Smooth muscle cell (in vitro differentiated cells): ENCODE data around the gene FAM72B. TPM values are rescaled to one million over a fixed set of nuclear protein-coding genes. Genes with fewer than 3 reads are reported as not detected.
"Not testable (repeated sequence)": the region's sequence is repeated elsewhere in the genome, so short reads cannot be mapped to it uniquely, and the experiment has no call there.

Experiments used
- DNase-seq: peaks from one replicate; lab custom pipeline; 2025; ENCODE audit not compliant: unreplicated experiment; lab: John Stamatoyannopoulos, UW
- H2AFZ ChIP-seq: fragments of 200-600 bp; sonication (generic); 2 replicates; pipeline ENCODE4 v1.6.0; 2016; ENCODE audit warnings: antibody characterized with exemption, low read depth, mild to moderate bottlenecking
- H3F3A ChIP-seq: fragments of 200-600 bp; sonication (generic); 2 replicates; pipeline ENCODE4 v1.6.0; 2017; ENCODE audit warnings: antibody characterized with exemption, low read depth
- H3K27ac ChIP-seq: fragments of 200-600 bp; sonication (generic); 2 replicates; pipeline ENCODE4 v1.5.1; 2016; ENCODE audit warnings: low read depth, mild to moderate bottlenecking
- H3K27me3 ChIP-seq: fragments of 200-600 bp; sonication (generic); 2 replicates; pipeline ENCODE4 v1.6.1; 2016; ENCODE audit warnings: low read depth, mild to moderate bottlenecking
- H3K36me3 ChIP-seq: fragments of 200-600 bp; sonication (generic); 2 replicates; pipeline ENCODE4 v1.5.1; 2016; ENCODE audit warnings: low read depth
- H3K4me1 ChIP-seq: fragments of 200-600 bp; sonication (generic); 2 replicates; pipeline ENCODE4 v1.5.1; 2016; ENCODE audit warnings: low read depth
- H3K4me2 ChIP-seq: fragments of 200-600 bp; sonication (generic); 2 replicates; pipeline ENCODE4 v1.6.0; 2016; ENCODE audit warnings: mild to moderate bottlenecking
- H3K4me3 ChIP-seq: fragments of 200-600 bp; sonication (generic); 2 replicates; pipeline ENCODE4 v1.5.1; 2016; ENCODE audit warnings: mild to moderate bottlenecking
- H3K79me2 ChIP-seq: fragments of 200-600 bp; sonication (generic); 2 replicates; pipeline ENCODE4 v1.6.0; 2016; ENCODE audit warnings: low read depth, mild to moderate bottlenecking
- H3K9ac ChIP-seq: fragments of 200-600 bp; sonication (generic); 2 replicates; pipeline ENCODE4 v1.6.0; 2016; ENCODE audit warnings: low read depth
- H3K9me3 ChIP-seq: fragments of 200-600 bp; sonication (generic); replicated peaks from 2 replicates; pipeline ENCODE4 v1.5.1; 2016; ENCODE audit warnings: low read depth
- H4K20me1 ChIP-seq: fragments of 200-600 bp; sonication (generic); 2 replicates; pipeline ENCODE4 v1.6.0; 2016; ENCODE audit warnings: low read depth
- WGBS: methylation state at CpG from one replicate; pipeline ENCODE4 v1.1.7; 2016; ENCODE audit warnings: low lambda C conversion rate; 5-methylcytosine and 5-hydroxymethylcytosine counted together
- polyA plus RNA-seq: library from polyadenylated mRNA; unstranded; fragments of >200 nt; fragmentation: Nextera tagmentation; extraction: Ambion mirVana; gene quantifications from 2 replicates; pipeline ENCODE4 v1.2.1, GENCODE V29; 2016
- total RNA-seq: library from RNA; depleted of rRNA; stranded (reverse); fragments of >200 nt; gene quantifications from 2 replicates; pipeline ENCODE4 v1.2.3, GENCODE V29; 2014

Gene FAM72B
- 1.7 and 2.6 TPM in 2 replicates for total RNA-seq
- polyA plus RNA-seq = 0.70 and 1.6 TPM in 2 replicates

- not testable (repeated sequence) for H3K9ac ChIP-seq, H2AFZ ChIP-seq, H3F3A ChIP-seq, H3K27ac ChIP-seq, H3K36me3 ChIP-seq, H4K20me1 ChIP-seq, H3K4me1 ChIP-seq, H3K9me3 ChIP-seq, H3K79me2 ChIP-seq, H3K27me3 ChIP-seq
- WGBS = under 1% methylated on average over 32 of the region's 54 CpGs
- peak; percentile 60 for DNase-seq
- Histone ChIP-seq H3K4me3 (peak within 1 kb of the TSS; percentile 56), H3K4me2 (peak within 1 kb of the TSS; percentile 82)
Measured at GRCh38 chr1:121184290-121185127, at the start of gene FAM72B, which contains the start of gene SRGAP2C. TSS of gene FAM72B (minus strand) at chr1:121184340. CDS start at chr1:121183489, 851 bp downstream. TSS of gene SRGAP2C (plus strand) at chr1:121184975. CDS start at chr1:121187447, 2,472 bp downstream.

- not testable (repeated sequence) for H3K9ac ChIP-seq, DNase-seq, H2AFZ ChIP-seq, H3K9me3 ChIP-seq, H3F3A ChIP-seq, H3K27me3 ChIP-seq, H3K36me3 ChIP-seq, H3K4me2 ChIP-seq, H4K20me1 ChIP-seq, H3K4me3 ChIP-seq, H3K27ac ChIP-seq, H3K79me2 ChIP-seq, H3K4me1 ChIP-seq
- WGBS = 47% methylated on average over 3 of the region's 4 CpGs
Measured at GRCh38 chr1:121232445-121233125, 48.4 kb upstream of the FAM72B start.

GRCh38 chr1:121230636-121231035 lies 46.5 kb upstream of the FAM72B start:
- not testable (repeated sequence) for H3K36me3 ChIP-seq, H4K20me1 ChIP-seq, H3K27me3 ChIP-seq, H3K4me1 ChIP-seq, H2AFZ ChIP-seq, H3K4me3 ChIP-seq, H3F3A ChIP-seq, H3K79me2 ChIP-seq, H3K27ac ChIP-seq, H3K4me2 ChIP-seq, H3K9me3 ChIP-seq, H3K9ac ChIP-seq, DNase-seq
- 93% methylated on average over 1 of the region's 4 CpGs for WGBS

- not testable (repeated sequence) for H3K4me1 ChIP-seq, H2AFZ ChIP-seq, H4K20me1 ChIP-seq, H3K9ac ChIP-seq, H3K79me2 ChIP-seq, H3K4me3 ChIP-seq, H3F3A ChIP-seq, H3K27me3 ChIP-seq, H3K4me2 ChIP-seq, H3K27ac ChIP-seq, H3K9me3 ChIP-seq, H3K36me3 ChIP-seq, DNase-seq
- 79% methylated on average over 2 of the region's 9 CpGs for WGBS
Measured at GRCh38 chr1:121227544-121228330, 43.6 kb upstream of the FAM72B start.

- H3K36me3 ChIP-seq, H3F3A ChIP-seq, H4K20me1 ChIP-seq, DNase-seq, H3K4me2 ChIP-seq, H3K4me1 ChIP-seq, H3K27me3 ChIP-seq, H3K4me3 ChIP-seq, H3K9ac ChIP-seq, H3K27ac ChIP-seq, H3K79me2 ChIP-seq, H2AFZ ChIP-seq, H3K9me3 ChIP-seq: not testable (repeated sequence)
- 38% methylated on average over 1 of the region's 2 CpGs for WGBS
Measured at GRCh38 chr1:121226925-121227324, 42.8 kb upstream of the FAM72B start.

GRCh38 chr1:121226295-121226904 lies 42.3 kb upstream of the FAM72B start:
- not testable (repeated sequence) for H3K9me3 ChIP-seq, DNase-seq, H3K4me3 ChIP-seq, H3K4me2 ChIP-seq, H3F3A ChIP-seq, H3K27me3 ChIP-seq, H2AFZ ChIP-seq, H3K4me1 ChIP-seq, H3K27ac ChIP-seq, H3K36me3 ChIP-seq, H4K20me1 ChIP-seq, H3K9ac ChIP-seq
- 79% methylated on average over 2 of the region's 4 CpGs for WGBS
- peaks cover 10% of the 10 kb centered on the region for H3K79me2 ChIP-seq

- H3K4me2 ChIP-seq, H3F3A ChIP-seq, H3K4me3 ChIP-seq, H3K9ac ChIP-seq, H4K20me1 ChIP-seq, DNase-seq, H3K27ac ChIP-seq, H2AFZ ChIP-seq, H3K27me3 ChIP-seq, H3K4me1 ChIP-seq, H3K9me3 ChIP-seq, H3K36me3 ChIP-seq: not testable (repeated sequence)
- H3K79me2 ChIP-seq = peaks cover 10% of the 10 kb centered on the region
- 94% methylated on average over 3 of the region's 4 CpGs for WGBS
Measured at GRCh38 chr1:121224714-121225113, 40.6 kb upstream of the FAM72B start.

- not testable (repeated sequence) for DNase-seq, H3K9ac ChIP-seq, H3K36me3 ChIP-seq, H2AFZ ChIP-seq, H3K4me2 ChIP-seq, H3K4me1 ChIP-seq, H3K4me3 ChIP-seq, H3K27ac ChIP-seq, H3F3A ChIP-seq, H3K9me3 ChIP-seq, H4K20me1 ChIP-seq, H3K27me3 ChIP-seq
- H3K79me2 ChIP-seq = peaks cover 10% of the 10 kb centered on the region
- WGBS = 100% methylated on average over 1 of the region's 1 CpG
Measured at GRCh38 chr1:121221770-121222169, 37.6 kb upstream of the FAM72B start.
